ENCODE results near the gene NIPAL4.
A peak's percentile ranks its signal among the peaks of the same experiment; 100 is the strongest.

The NIPAL4 gene

DNA sequence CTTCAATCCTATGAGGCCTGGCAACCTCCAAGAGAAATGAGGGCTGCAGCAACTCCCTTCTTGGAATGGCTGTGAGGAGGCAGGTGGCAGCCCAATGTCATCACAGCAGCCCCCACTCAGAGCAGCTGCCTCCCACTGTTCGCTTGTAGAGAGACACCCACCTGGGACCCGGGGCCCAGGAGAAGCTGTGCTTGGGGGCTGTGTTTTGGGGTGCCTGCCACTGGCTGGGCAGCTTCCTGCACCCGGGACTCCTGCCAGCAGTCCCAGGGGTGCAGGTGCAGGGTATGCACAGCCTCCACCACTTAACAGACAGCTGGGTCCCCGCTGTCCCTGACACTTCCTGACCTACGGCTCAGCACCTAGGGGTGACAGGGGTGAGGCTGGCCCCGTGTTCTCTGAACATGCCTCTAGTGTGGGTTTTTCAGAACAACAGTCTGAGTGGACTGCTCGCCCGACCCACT lies 26.2 kb downstream of the NIPAL4 start:
- DNase-seq: no peak

DNA sequence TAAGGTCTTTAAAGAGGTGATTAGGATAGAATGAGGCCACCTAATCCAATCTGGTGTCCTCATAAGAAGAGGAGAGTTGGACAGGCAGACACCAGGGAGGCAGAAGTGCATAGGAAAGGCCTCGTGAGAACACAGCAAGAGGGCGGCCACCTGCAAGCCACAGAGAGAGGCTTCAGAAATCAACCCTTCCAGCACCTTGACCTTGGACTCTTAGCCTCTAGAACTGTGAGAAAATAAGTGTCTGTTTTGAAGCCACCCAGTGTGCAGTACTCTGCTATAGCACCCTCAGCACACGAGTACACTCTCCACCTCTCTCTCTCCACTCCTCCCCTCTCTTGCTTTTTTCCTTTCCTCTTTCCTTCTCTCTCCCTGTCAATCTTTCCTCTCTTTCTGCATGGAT lies 26.8 kb downstream of the NIPAL4 start:
- no peak for DNase-seq

DNA sequence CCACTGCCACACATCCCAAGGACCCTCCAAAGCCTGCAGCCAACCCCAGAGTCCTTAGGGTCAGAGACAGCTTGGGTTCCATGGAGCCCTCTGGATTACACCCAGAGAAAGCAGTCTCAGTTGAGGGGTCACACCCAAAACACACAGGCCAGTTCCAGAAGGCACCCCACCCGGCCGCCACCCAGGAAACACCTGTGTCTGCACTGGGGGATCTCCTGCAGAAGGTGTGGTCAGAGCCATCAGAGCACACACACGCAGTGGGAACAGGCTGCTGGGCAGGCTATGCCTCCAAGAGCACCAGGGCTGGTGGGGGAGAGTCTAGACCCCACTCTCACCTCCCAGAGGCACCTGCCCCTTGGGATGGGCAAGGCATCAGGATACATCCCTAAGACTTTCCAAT lies 27.3 kb downstream of the NIPAL4 start:
- no peak for DNase-seq

DNA sequence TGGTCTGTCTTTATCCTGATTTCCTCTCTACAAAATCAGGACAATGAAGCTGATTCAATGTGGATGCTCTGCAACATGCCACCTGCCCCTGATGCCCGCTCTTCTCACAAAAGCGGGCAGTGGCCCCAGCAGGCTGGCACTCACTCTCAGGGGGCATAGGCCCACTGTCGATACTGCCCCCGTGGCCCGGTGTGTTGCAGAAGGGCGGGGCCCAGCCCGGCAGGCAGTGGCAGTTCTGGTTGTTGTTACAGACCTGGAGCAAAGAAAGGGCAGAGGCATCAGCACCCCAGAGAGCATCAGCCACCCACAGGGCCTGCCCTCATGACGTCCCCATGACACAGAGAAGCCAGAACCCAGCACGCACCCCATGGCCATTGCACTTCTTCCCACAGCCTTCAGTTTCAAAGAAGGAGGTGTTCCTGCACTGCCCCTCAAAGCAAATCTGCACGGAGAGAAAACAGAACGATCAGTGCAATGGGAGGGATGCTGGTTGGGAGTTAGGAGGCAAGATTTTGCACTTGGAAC lies 31.5 kb downstream of the NIPAL4 start:
- no peak for DNase-seq

DNA sequence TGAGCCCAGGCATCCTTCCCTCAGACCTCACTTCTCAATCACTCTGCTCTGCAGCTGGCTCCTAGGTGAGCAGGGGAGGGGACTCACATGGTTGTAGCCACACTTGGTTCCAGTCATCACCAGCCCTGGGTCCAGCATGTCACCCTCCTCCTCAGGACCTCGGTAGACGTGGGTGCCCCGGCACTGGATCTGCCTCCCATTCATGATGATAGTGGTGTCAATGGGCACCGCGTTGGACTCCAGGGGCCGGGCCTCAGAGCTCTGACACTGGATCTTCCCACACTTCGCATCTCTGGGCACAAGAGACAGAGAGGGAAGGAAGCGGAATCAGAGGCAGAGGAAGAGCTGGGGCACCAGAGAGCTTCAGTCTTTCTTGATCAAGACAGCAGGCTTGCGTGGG lies 32.9 kb downstream of the NIPAL4 start:
- no peak for DNase-seq

DNA sequence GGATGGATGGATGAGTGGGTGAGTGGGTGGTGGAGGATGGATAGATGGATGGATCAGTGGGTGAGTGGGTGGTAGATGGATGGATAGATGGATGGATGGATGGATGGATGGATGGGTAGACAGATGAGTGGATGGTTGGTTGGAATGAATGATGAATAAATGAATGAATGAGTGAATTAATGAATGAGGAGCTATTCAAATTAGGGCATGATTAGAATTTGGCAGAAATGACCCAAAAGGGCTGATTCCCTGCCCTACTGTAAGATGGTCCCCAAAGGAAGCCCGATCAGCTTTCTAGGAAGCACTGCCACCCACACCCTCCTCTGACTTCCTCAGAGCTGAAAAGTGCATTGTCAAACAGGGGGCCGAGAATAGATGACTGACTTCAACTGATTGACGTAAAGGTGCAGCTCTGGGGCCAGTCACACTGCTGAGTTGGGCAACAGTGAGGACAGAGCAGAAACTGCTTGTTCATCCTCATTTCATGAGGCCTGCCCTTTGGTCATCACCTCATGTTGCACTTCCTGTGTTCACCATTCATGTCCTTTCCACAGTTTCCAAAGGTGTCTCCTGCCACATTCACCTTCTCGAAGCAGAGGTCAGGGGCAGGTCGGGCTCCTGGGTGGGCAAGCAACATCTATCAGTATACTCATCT lies 34.3 kb downstream of the NIPAL4 start:
- no peak for DNase-seq

DNA sequence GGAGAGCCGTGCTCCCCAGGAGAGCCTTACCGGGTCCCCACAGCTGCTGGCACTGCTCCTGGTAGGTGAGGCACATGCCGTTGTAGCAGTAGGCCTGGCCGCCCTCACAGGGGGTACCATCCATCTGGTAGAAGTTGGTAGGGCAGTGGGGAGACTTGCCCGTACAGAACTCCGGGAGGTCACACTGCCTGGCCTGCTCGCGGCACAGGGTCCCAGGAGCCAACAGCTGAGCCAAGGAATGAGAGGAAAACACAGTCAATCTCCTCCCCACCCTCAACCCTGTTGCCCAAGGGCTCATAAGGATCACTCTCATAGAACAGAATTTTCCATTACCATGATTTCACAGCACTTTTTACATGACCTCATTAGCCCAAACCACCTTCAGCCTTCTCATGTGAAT lies 36.9 kb downstream of the NIPAL4 start:
- DNase-seq: no peak

DNA sequence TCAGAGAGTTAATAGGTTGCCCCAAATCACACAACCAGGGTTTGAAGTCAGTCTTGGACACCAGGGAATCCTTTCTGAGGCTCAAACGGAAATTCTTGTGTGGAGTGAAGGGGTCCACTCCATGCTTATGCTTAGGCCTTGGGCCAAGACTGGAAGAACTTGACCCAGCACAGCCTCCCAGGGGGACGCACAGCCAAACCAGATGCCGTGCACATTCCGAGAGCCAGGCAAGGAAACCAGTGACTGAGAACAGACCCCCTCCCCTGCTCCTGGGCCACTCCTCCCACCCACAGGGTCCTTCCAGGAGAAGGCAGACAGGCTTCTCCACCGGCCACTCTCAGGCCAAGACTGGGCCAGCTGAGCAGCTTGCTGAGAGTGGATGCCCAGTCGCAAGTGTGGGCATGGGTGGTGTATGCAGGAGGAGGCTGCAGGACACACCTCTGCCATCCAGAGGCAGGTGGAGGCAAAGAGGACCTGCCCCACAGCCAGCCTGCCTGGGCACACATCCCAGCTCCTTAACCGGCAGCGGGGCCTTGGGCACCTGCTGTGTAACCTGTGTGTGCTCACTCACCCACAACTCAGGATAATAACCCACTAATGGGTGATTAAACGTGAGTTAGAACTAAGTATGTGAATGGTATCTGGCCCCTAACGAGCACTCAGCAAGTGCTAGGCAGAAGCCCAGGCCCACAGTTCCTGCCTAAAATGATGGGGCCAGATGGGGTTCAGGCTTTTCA lies 38.0 kb downstream of the NIPAL4 start:
- no peak for DNase-seq

DNA sequence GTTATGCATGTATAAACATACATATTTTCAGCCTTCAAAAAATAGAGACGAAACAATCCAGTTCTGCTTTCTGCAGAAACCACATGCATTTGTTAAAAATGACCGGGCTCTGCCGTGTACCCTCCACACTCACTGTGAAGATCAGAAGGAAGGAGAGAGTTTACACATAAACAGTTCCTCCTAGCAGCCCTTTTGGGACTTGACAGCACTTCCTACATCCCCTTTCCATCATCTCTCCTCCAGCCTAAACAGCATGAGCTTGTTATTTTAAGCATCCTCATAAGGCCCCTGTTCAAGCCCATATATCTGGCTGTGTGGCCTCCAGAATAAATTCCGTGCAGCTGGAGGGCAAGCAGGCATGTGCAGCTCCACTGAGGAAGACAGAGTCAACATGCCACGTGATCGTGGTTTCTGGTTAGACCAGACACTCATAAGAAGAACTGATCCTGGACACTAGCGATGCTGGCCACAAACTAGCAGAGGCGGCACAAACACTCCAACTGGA lies 42.2 kb downstream of the NIPAL4 start:
- DNase-seq: no peak

DNA sequence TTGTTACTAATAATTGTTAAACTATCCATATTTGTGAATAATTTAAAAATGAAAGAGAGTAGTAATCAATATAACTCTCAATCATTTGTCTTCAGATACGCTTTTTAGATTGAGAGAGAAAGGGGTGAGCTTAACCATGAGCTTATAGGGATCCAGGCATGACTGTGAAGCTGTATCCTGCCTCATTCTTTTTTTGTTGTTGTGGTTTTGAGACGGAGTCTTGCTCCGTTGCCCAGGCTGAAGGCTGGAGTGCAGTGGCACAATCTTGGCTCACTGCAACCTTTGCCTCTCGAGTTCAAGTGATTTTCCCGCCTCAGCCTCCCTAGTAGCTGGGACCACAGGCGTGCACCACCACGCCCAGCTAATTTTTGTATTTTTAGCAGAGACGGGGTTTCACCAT lies 44.0 kb downstream of the NIPAL4 start:
- no peak for DNase-seq

DNA sequence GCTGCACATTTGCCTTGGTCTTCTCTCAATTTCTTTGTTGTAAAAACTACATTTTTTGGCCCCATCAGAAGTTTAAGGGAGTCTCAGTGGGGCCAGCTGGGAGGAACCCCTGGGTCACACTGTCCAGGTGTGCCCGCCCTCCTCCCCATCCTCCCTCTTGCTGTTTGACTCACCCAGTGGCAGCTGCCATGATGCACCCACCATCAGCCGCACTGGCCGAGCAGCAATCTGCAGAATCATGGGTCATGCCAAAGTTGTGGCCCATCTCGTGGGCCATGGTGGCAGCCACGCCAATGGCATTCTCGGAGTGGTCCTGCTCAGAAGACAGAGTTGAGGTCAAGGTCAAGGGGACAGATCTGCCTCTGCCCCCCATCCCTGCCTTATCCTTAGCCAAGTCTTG lies 45.5 kb downstream of the NIPAL4 start:
- DNase-seq: no peak

DNA sequence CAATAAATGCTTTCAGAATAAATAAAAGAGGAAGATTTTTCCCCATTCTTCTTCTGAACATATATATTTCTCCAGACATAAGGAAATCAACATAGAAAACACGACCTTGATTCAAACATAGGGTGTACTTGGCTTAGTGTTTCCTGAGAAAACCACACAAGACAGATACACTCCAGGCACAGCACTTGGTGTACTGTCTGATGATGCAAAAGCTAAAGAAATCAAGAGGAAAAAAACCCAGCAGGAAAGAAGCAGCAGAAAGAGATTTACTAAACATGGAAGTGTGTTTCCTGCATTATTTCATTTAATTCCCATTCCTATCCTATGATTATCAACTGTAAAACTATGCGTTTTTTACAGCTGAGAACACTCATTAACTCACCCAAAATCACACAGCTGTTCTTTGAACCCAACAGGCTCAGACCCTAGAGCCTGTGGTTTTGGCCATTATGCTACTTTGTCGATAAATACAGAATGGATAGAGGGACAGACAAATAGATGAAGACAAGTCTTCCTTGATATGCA lies 46.1 kb downstream of the NIPAL4 start:
- no peak for DNase-seq

DNA sequence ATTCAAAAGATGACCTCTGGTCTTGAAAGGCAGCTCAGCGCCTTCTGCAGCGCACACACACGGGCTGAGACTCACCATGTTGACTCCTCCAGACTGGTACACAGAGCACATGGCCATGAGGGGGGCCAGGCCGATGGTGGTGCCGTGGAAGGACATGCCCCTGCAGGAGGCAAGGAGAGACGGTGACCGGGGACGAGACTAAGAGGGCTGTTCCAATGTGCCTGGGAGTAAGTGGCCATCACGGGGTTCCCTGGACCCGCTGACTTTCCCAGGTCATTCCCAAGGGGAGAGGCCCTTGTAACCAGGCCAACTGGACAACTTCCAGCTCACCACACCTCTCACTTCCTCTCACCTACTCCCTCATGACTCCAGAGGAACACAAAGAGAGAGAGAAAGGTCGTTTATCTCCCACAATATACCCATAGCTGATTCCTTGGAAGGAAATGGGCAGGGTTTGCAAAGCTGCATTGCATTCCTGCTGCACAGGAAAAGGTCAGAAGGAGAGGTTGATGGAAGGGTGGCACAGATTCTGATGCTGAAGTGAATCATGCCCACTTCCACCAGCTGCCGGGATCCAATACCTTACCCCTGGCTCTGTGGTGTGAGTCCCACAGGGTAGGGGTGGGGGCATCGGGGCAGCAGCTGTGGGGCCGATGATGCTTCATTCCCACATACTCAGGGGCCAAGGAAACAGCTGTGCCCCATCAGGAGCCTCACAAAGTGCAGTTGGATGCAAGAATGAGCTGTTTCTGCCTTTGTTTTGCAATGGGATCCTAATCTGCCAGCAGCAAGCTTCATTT lies 47.2 kb downstream of the NIPAL4 start:
- no peak for DNase-seq

DNA sequence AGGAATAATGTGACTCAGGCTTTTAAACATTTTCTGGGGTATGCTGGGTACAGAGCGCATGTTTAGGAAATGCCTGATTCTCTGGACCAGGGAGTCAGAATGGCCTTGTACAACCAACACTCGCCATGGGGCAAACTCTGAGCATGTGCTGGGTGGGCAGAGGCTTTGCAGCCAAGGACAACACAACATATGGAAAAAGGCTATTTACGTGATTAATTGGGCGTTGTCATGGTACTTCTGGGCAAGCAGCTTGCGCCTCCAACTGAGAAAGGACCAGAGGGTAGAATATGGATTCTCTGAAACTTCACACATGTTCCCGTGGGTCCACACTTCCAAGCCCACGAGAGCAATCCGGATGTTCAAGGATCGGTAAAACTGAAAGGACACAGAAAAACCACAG lies 49.1 kb downstream of the NIPAL4 start:
- no peak for DNase-seq

DNA sequence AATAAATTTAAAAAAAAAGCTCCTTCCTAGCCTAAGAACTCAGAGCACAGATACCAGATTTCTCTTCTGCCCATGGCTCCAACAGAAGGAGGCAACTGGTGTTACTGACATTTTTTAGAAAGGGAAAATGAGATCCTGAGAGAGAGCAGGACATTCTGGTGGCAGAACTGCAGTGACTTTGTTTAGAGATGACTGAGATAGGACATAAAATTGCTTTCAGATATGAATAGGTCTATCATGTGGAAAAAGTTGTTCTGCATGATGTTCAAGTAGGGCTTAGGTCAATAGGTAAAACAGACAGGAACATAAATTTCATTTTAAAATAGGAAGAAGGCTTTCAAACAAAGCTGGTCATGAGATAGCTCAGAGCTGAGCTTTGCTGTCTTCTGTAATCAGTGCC lies 49.6 kb downstream of the NIPAL4 start:
- DNase-seq: no peak

DNA sequence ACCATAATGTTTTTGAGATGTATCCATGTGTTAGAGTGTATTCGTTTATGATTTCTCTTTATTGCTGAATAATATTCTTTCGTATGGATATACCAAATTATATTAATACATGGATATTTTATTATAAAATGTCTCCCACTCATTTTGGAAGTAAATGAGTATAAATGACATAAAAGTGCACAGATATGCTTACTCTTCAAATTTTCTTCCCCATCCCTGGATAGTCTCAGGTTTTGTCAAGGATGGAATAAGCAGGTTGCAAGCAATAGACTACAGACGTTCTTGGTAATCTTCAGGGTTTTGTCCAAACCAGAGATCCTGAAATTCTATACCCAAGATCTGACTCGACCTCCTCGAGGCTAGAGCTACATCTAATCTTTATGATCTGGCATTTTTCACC lies 50.7 kb downstream of the NIPAL4 start:
- DNase-seq: no peak

DNA sequence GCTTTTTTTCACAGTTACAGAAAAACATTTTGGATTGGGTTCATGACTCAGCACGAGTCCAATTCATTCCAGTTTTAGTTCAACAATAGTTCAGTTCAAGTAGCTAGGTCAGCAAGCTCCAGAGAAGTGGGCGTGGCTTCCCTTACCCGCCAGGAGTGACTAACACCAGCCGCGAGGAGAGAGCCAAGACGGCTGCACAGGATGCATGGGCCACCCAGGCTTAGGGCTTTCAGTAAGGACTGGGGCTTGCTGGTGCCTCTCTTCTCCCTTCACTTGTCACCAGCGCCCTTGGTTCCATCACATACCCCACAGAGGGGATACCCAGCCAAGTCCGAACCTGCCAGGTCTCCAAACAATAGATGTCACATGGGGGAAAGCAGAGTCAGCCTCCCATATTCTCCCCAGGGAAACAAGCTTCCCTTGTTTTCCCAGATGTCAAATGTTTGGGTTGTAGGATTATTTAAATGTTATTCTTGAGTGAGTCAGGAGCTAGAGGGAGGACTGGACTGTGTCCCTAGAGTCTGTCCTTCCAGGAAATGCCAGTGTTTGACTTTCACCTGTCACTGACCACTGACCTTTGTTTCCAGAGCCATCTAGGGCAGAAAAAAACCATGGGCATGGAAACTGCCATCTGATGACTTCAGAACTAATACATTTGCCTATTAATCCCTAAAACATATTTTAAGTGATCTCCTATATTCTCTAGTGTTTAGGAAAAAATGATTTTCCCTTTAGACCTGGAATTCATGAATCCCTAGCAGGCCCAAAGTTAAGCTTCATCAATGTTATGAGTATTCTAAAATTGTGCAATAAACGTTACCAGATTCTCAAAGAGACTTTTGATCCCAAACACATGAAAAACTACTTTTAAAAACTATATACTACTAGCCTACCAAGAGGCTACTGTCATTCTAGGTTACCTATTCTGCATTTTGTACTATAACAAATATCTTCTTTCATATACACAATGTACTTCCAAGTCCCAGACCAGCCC lies 51.9 kb downstream of the NIPAL4 start:
- DNase-seq: peak; percentile 63

DNA sequence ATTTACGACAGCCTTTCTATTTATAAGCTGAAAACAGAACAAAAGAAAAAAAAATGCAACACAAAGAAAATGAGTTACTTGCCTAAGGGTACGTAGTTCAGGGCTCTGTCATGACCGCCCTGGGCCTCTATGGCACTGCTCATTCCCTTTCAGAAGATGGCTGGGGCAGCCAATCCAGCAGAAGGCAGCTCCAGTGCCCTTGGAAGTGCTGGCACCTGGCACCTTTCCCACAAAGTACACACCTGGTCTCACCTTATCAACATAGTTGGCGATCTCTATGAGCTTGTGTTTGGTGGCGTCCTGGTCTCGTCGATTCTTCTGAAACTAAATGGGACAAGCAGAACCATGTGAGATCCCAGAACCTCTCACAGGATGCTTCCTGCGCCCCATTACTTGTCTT lies 53.2 kb downstream of the NIPAL4 start:
- no peak for DNase-seq

DNA sequence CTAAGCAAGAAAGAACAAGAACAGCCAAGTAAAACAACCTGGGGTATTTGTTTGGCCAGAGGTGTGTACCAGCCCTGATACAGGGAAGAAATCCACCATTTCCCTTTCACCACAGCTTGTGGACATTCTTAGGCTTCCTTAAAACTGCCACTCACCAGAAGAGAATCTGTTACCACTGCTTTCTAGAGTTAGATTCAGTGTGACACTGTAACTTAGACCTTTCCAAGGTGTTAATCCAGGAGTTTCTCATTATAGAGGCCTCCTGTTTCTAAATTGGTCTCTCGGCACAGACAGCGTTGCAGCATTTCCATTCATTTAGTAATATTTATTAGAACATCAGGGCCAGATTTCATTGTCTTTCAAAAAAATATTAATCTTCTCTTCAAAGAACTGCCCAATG lies 55.0 kb downstream of the NIPAL4 start:
- DNase-seq: no peak

DNA sequence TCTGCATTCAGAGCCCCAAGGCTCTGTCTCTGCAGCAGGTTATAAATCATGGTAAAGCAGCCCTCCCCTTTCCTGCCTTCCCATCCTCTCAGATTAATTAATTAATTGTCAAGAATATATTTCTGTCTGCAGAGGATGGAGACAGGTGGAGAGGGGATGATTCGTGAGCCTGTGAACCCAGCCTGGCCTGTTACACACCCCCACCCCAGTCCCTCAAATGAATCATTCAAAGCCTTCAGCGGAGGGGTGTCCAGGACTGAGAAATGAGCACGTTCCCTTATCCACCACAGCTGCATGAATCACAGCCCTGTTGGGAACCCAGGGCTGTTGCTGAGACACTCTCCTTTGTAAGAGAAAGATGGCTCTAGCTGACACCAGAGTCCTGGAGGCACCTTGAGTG lies 56.0 kb downstream of the NIPAL4 start:
- no peak for DNase-seq

DNA sequence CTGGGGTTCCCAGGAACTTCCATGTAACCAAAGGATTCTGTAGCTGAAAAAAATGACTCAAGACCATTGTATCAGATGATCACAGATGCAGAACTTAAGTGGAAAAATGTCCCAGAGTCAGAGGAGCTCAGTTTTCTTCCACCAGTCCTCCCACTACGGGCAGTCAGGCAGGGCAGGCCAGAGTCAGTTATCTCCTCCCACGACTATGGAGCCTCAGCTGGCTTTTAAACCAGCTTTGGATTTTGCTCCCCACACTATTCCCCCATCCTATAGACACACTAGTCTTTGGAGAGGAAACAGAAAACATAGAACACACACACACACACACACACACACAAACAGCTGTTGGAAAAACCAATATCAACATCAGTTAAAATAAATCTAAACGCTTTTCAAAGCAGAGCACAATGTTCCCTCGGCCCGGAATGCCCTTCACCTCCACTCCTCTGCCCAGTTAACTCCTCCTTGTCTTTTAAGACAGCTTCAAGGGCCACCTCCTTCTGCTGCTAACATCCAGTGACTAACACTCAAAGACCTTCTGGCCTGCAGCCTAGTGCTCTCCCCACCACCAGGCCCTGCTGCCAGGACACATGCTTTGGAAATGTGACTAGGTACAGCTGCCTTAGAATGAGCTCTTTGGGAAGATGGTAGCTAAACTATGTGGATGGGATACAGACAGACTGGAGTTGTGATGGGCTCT lies 56.8 kb downstream of the NIPAL4 start:
- DNase-seq: peak; percentile 10

All from NCI-H446 treated with DMSO at 0.1 percent for 48 hours (cell line).